Transverse colon (tissue), 4 donors: ENCODE data around the gene PCDH8. TPM values are rescaled to one million over a fixed set of nuclear protein-coding genes. Genes with fewer than 3 reads are reported as not detected.

Experiments
- DNase-seq: peaks from one replicate; pipeline ENCODE4 v3.0.0-alpha.2; 2019
- H3K27ac ChIP-seq, 4 donors: fragments of 200-600 bp; sonication (generic); 2 replicates each; pipeline ENCODE4 v1.5.1; 2016 to 2018; ENCODE audit warnings: inconsistent platforms in 4 of 4
- H3K27me3 ChIP-seq: fragments of 200-600 bp; sonication (generic); 2 replicates; pipeline ENCODE4 v1.5.1; 2017; ENCODE audit warnings: inconsistent platforms
- H3K36me3 ChIP-seq, 4 donors: fragments of 200-600 bp; sonication (generic); 2 replicates each; pipeline ENCODE4 v1.5.1; 2017 to 2019; ENCODE audit warnings: inconsistent platforms in 4 of 4
- H3K4me1 ChIP-seq, 4 donors: fragments of 200-600 bp; sonication (generic); 2 replicates each; pipeline ENCODE4 v1.5.1; 2017 to 2020; ENCODE audit warnings: inconsistent platforms in 4 of 4
- H3K4me3 ChIP-seq, 4 donors: fragments of 200-600 bp; sonication (generic); 1 replicate in 1 of 4; 2 replicates in 3 of 4; pipeline versions ENCODE4 v1.5.1 to v1.6.1; 2017 to 2019; ENCODE audit warnings: inconsistent platforms in 4 of 4
- H3K9me3 ChIP-seq, 2 donors: fragments of 200-600 bp; sonication (generic); 2 replicates each; pipeline ENCODE4 v1.5.1; 2017 to 2019; ENCODE audit warnings: inconsistent platforms in 2 of 2
- CTCF ChIP-seq, 5 experiments: fragments of 200-600 bp in 3 of 5; fragments of 450-650 bp in 2 of 5; sonication (generic) in 3 of 5; IDR thresholded peaks; 1 replicate in 2 of 5; 2 replicates in 3 of 5; pipeline ENCODE4 v1.5.1; 2016 to 2017; ENCODE audit warnings: antibody characterized with exemption in 5 of 5, inconsistent platforms in 3 of 5, mild to moderate bottlenecking in 2 of 5, moderate library complexity in 1 of 5
- EP300 ChIP-seq: sonication (generic); formaldehyde crosslinking; IDR thresholded peaks from one replicate; pipeline ENCODE4 v1.6.1; 2017; ENCODE audit warnings: antibody characterized with exemption, low read depth
- POLR2A ChIP-seq: fragments of 450-650 bp; IDR thresholded peaks from one replicate; pipeline ENCODE4 v1.6.1; 2016; ENCODE audit warnings: antibody characterized with exemption, mild to moderate bottlenecking, moderate library complexity
- POLR2AphosphoS5 ChIP-seq, 3 donors: sonication (generic); formaldehyde crosslinking; IDR thresholded peaks; one replicate each; pipeline ENCODE4 v1.6.1; 2016; ENCODE audit warnings: antibody characterized with exemption in 3 of 3
- WGBS, 2 donors: methylation state at CpG; one replicate each; pipeline ENCODE4 v1.1.5; 2018; ENCODE audit warnings: low coverage in 1 of 2; 5-methylcytosine and 5-hydroxymethylcytosine counted together
- in situ Hi-C, 4 donors: fragments of 200-750 bp; cut with MboI; loops; one replicate each; pipeline versions ENCODE4 v1.15.0 to v1.15.1; 2017; ENCODE audit warnings: low sequenced_read_pairs in 3 of 4, low pct_ligation_motif_present in 1 of 4, low pct_unique_long_range_greater_than_20kb in 1 of 4
- intact Hi-C: fragments of 100-400 bp; cut with DNase I; formaldehyde crosslinking; loops from one replicate; pipeline ENCODE4 v1.15.1; 2023; ENCODE audit warnings: low total_unique reads
- total RNA-seq, 4 donors: library from RNA; depleted of rRNA; stranded (reverse); fragments of >200 nt; gene quantifications; one replicate each; pipeline ENCODE4 v1.1.0, GENCODE V29; 2016

The PCDH8 gene
- total RNA-seq, 4 donors from 2014 or later, result 1.9 to 4.9 TPM; not detected in 2

GRCh38 chr13:52845334-52845761, 3.1 kb downstream of the PCDH8 start:
- no peak for DNase-seq
- in situ Hi-C loops (no loop called here), intact Hi-C loops (no loop called here)
- H3K27ac ChIP-seq, result no peak overlapping the region
- H3K9me3 ChIP-seq, result no peaks in the 10 kb centered on the region
- no peak for TF ChIP-seq POLR2AphosphoS5 (IDR thresholded peaks at IDR 0.05)
- no peak for TF ChIP-seq POLR2A
- no peak for TF ChIP-seq EP300
- no peak for TF ChIP-seq CTCF (IDR thresholded peaks at IDR 0.05)
- 28% methylated on average over 16 of the region's 16 CpGs; no CpG with 5 or more reads in 1 of the 2 donors for WGBS, 2 donors
- H3K27me3 ChIP-seq, result peaks cover 74% of the 10 kb centered on the region
- H3K4me1 ChIP-seq, result peaks cover 0 to 16% (median 12%) of the 10 kb centered on the region in 4 donors
- peak overlapping the region in 1 of 4 donors; percentile 40 for H3K4me3 ChIP-seq
- no peaks in the 10 kb centered on the region for H3K36me3 ChIP-seq

- H3K27ac ChIP-seq, result no peak overlapping the region
- H3K9me3 ChIP-seq, result no peaks in the 10 kb centered on the region
- no peak for DNase-seq
- in situ Hi-C loops (no loop called here), intact Hi-C loops (no loop called here)
- H3K36me3 ChIP-seq, result no peaks in the 10 kb centered on the region
- H3K4me3 ChIP-seq, result no peak overlapping the region
- H3K27me3 ChIP-seq, result peaks cover 74% of the 10 kb centered on the region
- H3K4me1 ChIP-seq, result peaks cover 0 to 14% (median 11%) of the 10 kb centered on the region in 4 donors
- TF ChIP-seq EP300, result no peak
- TF ChIP-seq POLR2A, result no peak
- no peak for TF ChIP-seq CTCF (IDR thresholded peaks at IDR 0.05)
- TF ChIP-seq POLR2AphosphoS5 (IDR thresholded peaks at IDR 0.05), result no peak
- 81% methylated on average over 11 of the region's 11 CpGs; no CpG with 5 or more reads in 1 of the 2 donors for WGBS, 2 donors
Observed at GRCh38 chr13:52844836-52845235, 3.6 kb downstream of the PCDH8 start.

GRCh38 chr13:52842441-52842840, 6.0 kb downstream of the PCDH8 start:
- H3K4me3 ChIP-seq, result no peak overlapping the region
- intact Hi-C loops, result no loop called here
- H3K9me3 ChIP-seq, result no peaks in the 10 kb centered on the region
- H3K27ac ChIP-seq, result no peak overlapping the region
- in situ Hi-C loops, result no loop called here
- no peak for TF ChIP-seq CTCF (IDR thresholded peaks at IDR 0.05)
- TF ChIP-seq POLR2A, result no peak
- TF ChIP-seq EP300, result no peak
- TF ChIP-seq POLR2AphosphoS5 (IDR thresholded peaks at IDR 0.05), result no peak
- peaks cover 0 to 14% (median 11%) of the 10 kb centered on the region in 4 donors for H3K4me1 ChIP-seq
- peaks cover 68% of the 10 kb centered on the region for H3K27me3 ChIP-seq
- no peaks in the 10 kb centered on the region for H3K36me3 ChIP-seq
- WGBS, 2 donors, result 71 to 79% methylated on average over 5 to 10 of the region's 10 CpGs
- no peak for DNase-seq

GRCh38 chr13:52840066-52840465, 8.4 kb downstream of the PCDH8 start:
- 66 to 82% methylated on average over 6 of the region's 6 CpGs for WGBS, 2 donors
- H3K4me1 ChIP-seq, result no peaks in the 10 kb centered on the region
- no peak overlapping the region for H3K4me3 ChIP-seq
- no peak overlapping the region for H3K27ac ChIP-seq
- H3K27me3 ChIP-seq, result peaks cover 45% of the 10 kb centered on the region
- TF ChIP-seq CTCF (IDR thresholded peaks at IDR 0.05) (no peak), EP300 (no peak), POLR2A (no peak), POLR2AphosphoS5 (IDR thresholded peaks at IDR 0.05) (no peak)
- no peak for DNase-seq
- H3K36me3 ChIP-seq, result no peaks in the 10 kb centered on the region
- in situ Hi-C loops, result no loop called here
- intact Hi-C loops, result no loop called here
- H3K9me3 ChIP-seq, result no peaks in the 10 kb centered on the region
